ENCODE measurements around the gene HPCA. TPM values are rescaled to one million over a fixed set of nuclear protein-coding genes. Genes with fewer than 3 reads are reported as not detected.

The HPCA gene
- total and polyA plus RNA-seq, 10 donors = 0.29 to 0.33 (median 0.32) TPM; not detected in 7

- no peak overlapping the region for H3K27ac ChIP-seq
- H3K4me3 ChIP-seq = no peak overlapping the region
- peaks cover 6 to 36% (median 24%) of the 10 kb centered on the region in 6 donors for H3K4me1 ChIP-seq
- TF ChIP-seq POLR2AphosphoS5 (IDR thresholded peaks at IDR 0.05) (no peak), POLR2A (IDR thresholded peaks at IDR 0.05) (no peak)
- TF ChIP-seq, protein P1, sequence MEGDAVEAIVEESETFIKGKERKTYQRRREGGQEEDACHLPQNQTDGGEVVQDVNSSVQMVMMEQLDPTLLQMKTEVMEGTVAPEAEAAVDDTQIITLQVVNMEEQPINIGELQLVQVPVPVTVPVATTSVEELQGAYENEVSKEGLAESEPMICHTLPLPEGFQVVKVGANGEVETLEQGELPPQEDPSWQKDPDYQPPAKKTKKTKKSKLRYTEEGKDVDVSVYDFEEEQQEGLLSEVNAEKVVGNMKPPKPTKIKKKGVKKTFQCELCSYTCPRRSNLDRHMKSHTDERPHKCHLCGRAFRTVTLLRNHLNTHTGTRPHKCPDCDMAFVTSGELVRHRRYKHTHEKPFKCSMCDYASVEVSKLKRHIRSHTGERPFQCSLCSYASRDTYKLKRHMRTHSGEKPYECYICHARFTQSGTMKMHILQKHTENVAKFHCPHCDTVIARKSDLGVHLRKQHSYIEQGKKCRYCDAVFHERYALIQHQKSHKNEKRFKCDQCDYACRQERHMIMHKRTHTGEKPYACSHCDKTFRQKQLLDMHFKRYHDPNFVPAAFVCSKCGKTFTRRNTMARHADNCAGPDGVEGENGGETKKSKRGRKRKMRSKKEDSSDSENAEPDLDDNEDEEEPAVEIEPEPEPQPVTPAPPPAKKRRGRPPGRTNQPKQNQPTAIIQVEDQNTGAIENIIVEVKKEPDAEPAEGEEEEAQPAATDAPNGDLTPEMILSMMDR (IDR thresholded peaks at IDR 0.05 in 8 of 11, conservative IDR thresholded peaks at IDR 0.05 in 3 of 11) = no peak
- H3K27me3 ChIP-seq (replicated peaks in 1 of 7) = peaks cover 0 to 100% (median 63%) of the 10 kb centered on the region in 7 donors
- peak; percentile 3 for DNase-seq
- 83 to 96% (median 88%) methylated on average over 3 of the region's 3 CpGs for WGBS, 5 donors
- intact Hi-C loops (cut with DNase I; ENCODE audit: low total_unique reads) = no loop called here
- H3K9me3 ChIP-seq = no peaks in the 10 kb centered on the region
- no peaks in the 10 kb centered on the region for H3K36me3 ChIP-seq
These were observed 3.5 kb downstream of the HPCA start for GRCh38 chr1:32889731-32890278.

DNA sequence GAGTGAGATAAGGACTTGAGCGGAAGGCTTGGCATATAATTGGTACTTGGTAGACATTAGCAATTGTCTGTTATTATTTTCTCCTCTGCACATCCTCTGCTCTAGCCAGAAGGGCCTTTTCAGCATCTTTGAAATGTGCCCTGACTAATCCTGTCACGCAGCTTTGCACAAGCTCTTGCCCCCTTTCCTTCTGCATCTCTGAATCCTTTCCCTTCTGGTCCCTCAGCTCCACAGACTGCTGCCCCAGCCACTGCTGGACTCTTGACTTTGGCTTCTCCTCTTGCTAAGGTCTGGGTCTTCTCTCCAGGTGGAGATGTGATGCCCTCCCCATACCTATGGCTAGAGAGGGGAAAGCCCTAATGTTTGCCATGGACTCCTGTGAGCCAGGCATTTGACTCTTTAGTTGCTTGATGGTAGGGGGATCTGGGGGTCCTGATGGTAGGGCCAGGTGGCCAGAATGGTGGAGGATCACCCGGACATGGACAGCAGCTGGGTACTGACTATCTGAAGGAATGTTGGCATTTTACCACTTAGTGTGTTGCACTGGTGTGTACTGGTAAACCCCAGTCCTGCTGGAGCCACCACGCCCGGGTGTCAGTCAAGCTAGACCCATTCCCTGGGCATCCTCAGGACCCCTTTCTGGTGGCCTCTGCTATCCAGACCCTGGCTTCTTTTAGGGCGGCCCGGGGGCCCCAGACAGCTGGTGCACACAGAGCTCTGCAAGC lies 4.4 kb downstream of the HPCA start:
- peaks cover 6 to 32% (median 24%) of the 10 kb centered on the region in 6 donors for H3K4me1 ChIP-seq
- peaks cover 0 to 98% (median 54%) of the 10 kb centered on the region in 7 donors for H3K27me3 ChIP-seq (replicated peaks in 1 of 7)
- DNase-seq = peak; percentile 52
- H3K4me3 ChIP-seq = no peak overlapping the region
- WGBS, 5 donors = 87 to 91% (median 90%) methylated on average over 7 of the region's 7 CpGs
- no peaks in the 10 kb centered on the region for H3K36me3 ChIP-seq
- TF ChIP-seq POLR2AphosphoS5 (IDR thresholded peaks at IDR 0.05) = no peak
- TF ChIP-seq, protein P1 (IDR thresholded peaks at IDR 0.05 in 8 of 11, conservative IDR thresholded peaks at IDR 0.05 in 3 of 11) = no peak
- TF ChIP-seq POLR2A (IDR thresholded peaks at IDR 0.05) = no peak
- H3K9me3 ChIP-seq = no peaks in the 10 kb centered on the region
- intact Hi-C loops (cut with DNase I; ENCODE audit: low total_unique reads) = no loop called here
- no peak overlapping the region for H3K27ac ChIP-seq

DNA sequence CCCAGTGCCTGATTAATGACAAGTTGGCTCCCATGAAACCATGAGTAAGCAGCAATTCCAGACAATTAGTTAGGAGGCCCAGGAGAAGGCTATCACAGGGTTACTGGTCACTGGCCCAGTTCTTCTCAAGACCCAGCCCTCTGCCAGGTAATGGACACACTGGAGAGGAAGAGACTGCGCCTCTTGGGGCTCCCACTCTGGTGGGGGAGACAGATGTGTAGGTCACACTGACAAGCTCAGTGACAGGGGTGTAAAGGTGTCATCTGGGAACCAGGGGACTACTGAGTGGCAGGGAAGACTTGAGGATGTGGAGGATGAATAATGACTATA lies 4.9 kb downstream of the HPCA start:
- no peak for DNase-seq
- no peaks in the 10 kb centered on the region for H3K36me3 ChIP-seq
- no peak overlapping the region for H3K4me3 ChIP-seq
- intact Hi-C loops (cut with DNase I; ENCODE audit: low total_unique reads) = no loop called here
- no peak for TF ChIP-seq POLR2A (IDR thresholded peaks at IDR 0.05)
- TF ChIP-seq, protein P1 (IDR thresholded peaks at IDR 0.05 in 8 of 11, conservative IDR thresholded peaks at IDR 0.05 in 3 of 11) = no peak
- TF ChIP-seq POLR2AphosphoS5 (IDR thresholded peaks at IDR 0.05) = no peak
- H3K4me1 ChIP-seq = peaks cover 6 to 27% (median 20%) of the 10 kb centered on the region in 6 donors
- no peaks in the 10 kb centered on the region for H3K9me3 ChIP-seq
- 86 to 100% (median 91%) methylated on average over 1 of the region's 1 CpG for WGBS, 5 donors
- H3K27ac ChIP-seq = no peak overlapping the region
- H3K27me3 ChIP-seq (replicated peaks in 1 of 7) = peaks cover 0 to 93% (median 49%) of the 10 kb centered on the region in 7 donors

GRCh38 chr1:32891630-32892029 lies 5.3 kb downstream of the HPCA start:
- H3K27me3 ChIP-seq (replicated peaks in 1 of 7) = peaks cover 0 to 88% (median 45%) of the 10 kb centered on the region in 7 donors
- DNase-seq = no peak
- 90 to 98% (median 93%) methylated on average over 3 of the region's 3 CpGs for WGBS, 5 donors

More at GRCh38 chr1:32891630-32892029, 5.3 kb downstream of the HPCA start:
- Histone ChIP-seq H3K27ac (no peak overlapping the region), H3K36me3 (no peaks in the 10 kb centered on the region), H3K9me3 (no peaks in the 10 kb centered on the region), H3K4me1 (peaks cover 6 to 23% (median 17%) of the 10 kb centered on the region in 6 donors), H3K4me3 (no peak overlapping the region)
- TF ChIP-seq POLR2AphosphoS5 (IDR thresholded peaks at IDR 0.05) (no peak), POLR2A (IDR thresholded peaks at IDR 0.05) (no peak)
- TF ChIP-seq, protein P1 (IDR thresholded peaks at IDR 0.05 in 8 of 11, conservative IDR thresholded peaks at IDR 0.05 in 3 of 11) = no peak
- intact Hi-C loops (cut with DNase I; ENCODE audit: low total_unique reads) = no loop called here
